Endothelial cell of umbilical vein (primary cell): ENCODE measurements around the gene DLGAP4.

Source experiments
- FOS ChIP-seq: IDR thresholded peaks from 2 replicates; pipeline ENCODE4 v1.6.1; 2011; ENCODE audit warnings: mild to moderate bottlenecking, low read length, moderate library complexity, borderline replicate concordance; ENCODE audit not compliant: insufficient read depth
- GATA2 ChIP-seq: IDR thresholded peaks from 2 replicates; pipeline ENCODE4 v1.7.0; 2011; ENCODE audit warnings: low read depth, mild to moderate bottlenecking, moderate library complexity, mixed read lengths, low read length; ENCODE audit not compliant: insufficient read length, insufficient read depth
- MYC ChIP-seq: IDR thresholded peaks from one replicate; pipeline ENCODE4 v1.6.1; 2011; ENCODE audit warnings: mild to moderate bottlenecking, low read depth, low read length
- POLR2A ChIP-seq: IDR thresholded peaks from 2 replicates; pipeline ENCODE4 v1.6.1; 2012; ENCODE audit warnings: low read depth, mild to moderate bottlenecking, control low read depth, low read length
- POLR2AphosphoS5 ChIP-seq: IDR thresholded peaks from 2 replicates; pipeline ENCODE4 v1.6.1; 2012; ENCODE audit warnings: low read depth, mild to moderate bottlenecking, control low read depth, low read length, moderate library complexity; ENCODE audit not compliant: insufficient read depth
- TF ChIP-seq, protein P1 (sequence below), 2 donors: IDR thresholded peaks; 1 replicate in 1 of 2; 2 replicates in 1 of 2; pipeline ENCODE4 v1.5.1; 2011; ENCODE audit warnings: low read length in 2 of 2, mild to moderate bottlenecking in 2 of 2, moderate library complexity in 2 of 2, control low read depth in 1 of 2, inconsistent platforms in 1 of 2, low read depth in 1 of 2; ENCODE audit not compliant: insufficient read depth in 1 of 2; ENCODE audit errors: extremely low read depth in 1 of 2

GRCh38 chr20:36447101-36447500, 141.0 kb downstream of the DLGAP4 start:
- TF ChIP-seq, protein P1, sequence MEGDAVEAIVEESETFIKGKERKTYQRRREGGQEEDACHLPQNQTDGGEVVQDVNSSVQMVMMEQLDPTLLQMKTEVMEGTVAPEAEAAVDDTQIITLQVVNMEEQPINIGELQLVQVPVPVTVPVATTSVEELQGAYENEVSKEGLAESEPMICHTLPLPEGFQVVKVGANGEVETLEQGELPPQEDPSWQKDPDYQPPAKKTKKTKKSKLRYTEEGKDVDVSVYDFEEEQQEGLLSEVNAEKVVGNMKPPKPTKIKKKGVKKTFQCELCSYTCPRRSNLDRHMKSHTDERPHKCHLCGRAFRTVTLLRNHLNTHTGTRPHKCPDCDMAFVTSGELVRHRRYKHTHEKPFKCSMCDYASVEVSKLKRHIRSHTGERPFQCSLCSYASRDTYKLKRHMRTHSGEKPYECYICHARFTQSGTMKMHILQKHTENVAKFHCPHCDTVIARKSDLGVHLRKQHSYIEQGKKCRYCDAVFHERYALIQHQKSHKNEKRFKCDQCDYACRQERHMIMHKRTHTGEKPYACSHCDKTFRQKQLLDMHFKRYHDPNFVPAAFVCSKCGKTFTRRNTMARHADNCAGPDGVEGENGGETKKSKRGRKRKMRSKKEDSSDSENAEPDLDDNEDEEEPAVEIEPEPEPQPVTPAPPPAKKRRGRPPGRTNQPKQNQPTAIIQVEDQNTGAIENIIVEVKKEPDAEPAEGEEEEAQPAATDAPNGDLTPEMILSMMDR (IDR thresholded peaks at IDR 0.05; ENCODE audit: extremely low read depth in 1 of 2, insufficient read depth in 1 of 2, low read depth in 1 of 2, low read length in 2 of 2) = no peak
- TF ChIP-seq MYC = no peak
- TF ChIP-seq FOS = no peak
- no peak for TF ChIP-seq POLR2A
- no peak for TF ChIP-seq GATA2
- no peak for TF ChIP-seq POLR2AphosphoS5
